NB4 (cell line): ENCODE results near the gene CHAT.

Experiments
- MYC ChIP-seq: IDR thresholded peaks from 2 replicates; pipeline ENCODE4 v1.6.1; 2011; ENCODE audit warnings: low read depth, low read length
- POLR2A ChIP-seq: IDR thresholded peaks from 2 replicates; pipeline ENCODE4 v1.6.1; 2011; ENCODE audit warnings: mild to moderate bottlenecking; ENCODE audit not compliant: insufficient read length; ENCODE audit errors: extremely low read depth
- TF ChIP-seq, protein P1 (sequence below): IDR thresholded peaks from one replicate; pipeline ENCODE4 v1.5.1; 2012; ENCODE audit warnings: low read depth, low read length

- TF ChIP-seq, protein P1, sequence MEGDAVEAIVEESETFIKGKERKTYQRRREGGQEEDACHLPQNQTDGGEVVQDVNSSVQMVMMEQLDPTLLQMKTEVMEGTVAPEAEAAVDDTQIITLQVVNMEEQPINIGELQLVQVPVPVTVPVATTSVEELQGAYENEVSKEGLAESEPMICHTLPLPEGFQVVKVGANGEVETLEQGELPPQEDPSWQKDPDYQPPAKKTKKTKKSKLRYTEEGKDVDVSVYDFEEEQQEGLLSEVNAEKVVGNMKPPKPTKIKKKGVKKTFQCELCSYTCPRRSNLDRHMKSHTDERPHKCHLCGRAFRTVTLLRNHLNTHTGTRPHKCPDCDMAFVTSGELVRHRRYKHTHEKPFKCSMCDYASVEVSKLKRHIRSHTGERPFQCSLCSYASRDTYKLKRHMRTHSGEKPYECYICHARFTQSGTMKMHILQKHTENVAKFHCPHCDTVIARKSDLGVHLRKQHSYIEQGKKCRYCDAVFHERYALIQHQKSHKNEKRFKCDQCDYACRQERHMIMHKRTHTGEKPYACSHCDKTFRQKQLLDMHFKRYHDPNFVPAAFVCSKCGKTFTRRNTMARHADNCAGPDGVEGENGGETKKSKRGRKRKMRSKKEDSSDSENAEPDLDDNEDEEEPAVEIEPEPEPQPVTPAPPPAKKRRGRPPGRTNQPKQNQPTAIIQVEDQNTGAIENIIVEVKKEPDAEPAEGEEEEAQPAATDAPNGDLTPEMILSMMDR, result no peak
- TF ChIP-seq POLR2A (no peak), MYC (no peak)
Observed at GRCh38 chr10:49629431-49629881, 15.6 kb downstream of the CHAT start.
